HEK293 (cell line): Measurements from ENCODE around the gene ATP6V0A4.

Source experiments
- CTCF ChIA-PET: fragments of 350-600 bp; formaldehyde crosslinking; extraction: SDS; loops from one replicate; lab custom pipeline; 2021; ENCODE audit warnings: antibody characterized with exemption; lab: Yijun Ruan, JAX
- POLR2A ChIA-PET: fragments of 300-600 bp; formaldehyde crosslinking; extraction: SDS; loops from one replicate; lab custom pipeline; 2020; ENCODE audit warnings: antibody characterized with exemption, inconsistent platforms; lab: Yijun Ruan, JAX
- H3K27ac ChIP-seq: fragments of 200-500 bp; sonication (Bioruptor generic); 2 replicates; pipeline ENCODE4 v1.5.1; 2014; ENCODE audit warnings: low read depth, low read length, control low read depth, inconsistent platforms; ENCODE audit errors: extremely low read depth
- H3K36me3 ChIP-seq, 2 experiments: fragments of 200-500 bp in 1 of 2; sonication (Bioruptor generic) in 1 of 2; 1 replicate in 1 of 2; 2 replicates in 1 of 2; pipeline ENCODE4 v1.5.1; 2014 to 2017; ENCODE audit warnings: inconsistent platforms in 2 of 2, low read length in 2 of 2; ENCODE audit not compliant: control insufficient read depth in 2 of 2, insufficient read depth in 1 of 2
- H3K4me1 ChIP-seq: fragments of 200-500 bp; sonication (Bioruptor generic); 2 replicates; pipeline ENCODE4 v1.5.1; 2014; ENCODE audit warnings: mild to moderate bottlenecking, low read length, inconsistent platforms; ENCODE audit not compliant: control insufficient read depth, insufficient read depth
- H3K4me3 ChIP-seq: 2 replicates; pipeline ENCODE4 v1.5.1; 2011; ENCODE audit warnings: low read depth, mild to moderate bottlenecking, control low read depth, low read length, moderate library complexity
- H3K9me3 ChIP-seq: fragments of 200-500 bp; sonication (Bioruptor generic); 2 replicates; pipeline ENCODE4 v1.5.1; 2014; ENCODE audit warnings: low read depth, low read length, inconsistent platforms; ENCODE audit not compliant: control insufficient read depth, insufficient read depth
- BCL11A ChIP-seq: fragments of 450-650 bp; formaldehyde crosslinking; IDR thresholded peaks from 2 replicates; pipeline ENCODE4 v1.5.1; 2016; ENCODE audit warnings: low read depth, missing biosample characterization, missing genetic modification characterization
- IKZF3 ChIP-seq: fragments of 450-650 bp; IDR thresholded peaks from 2 replicates; pipeline ENCODE4 v1.5.0; 2018; ENCODE audit warnings: missing biosample characterization, mild to moderate bottlenecking, missing genetic modification characterization, moderate library complexity
- MEIS1 ChIP-seq: sonication (generic); formaldehyde crosslinking; IDR thresholded peaks from 2 replicates; pipeline ENCODE4 v1.8.1; 2022; ENCODE audit warnings: missing genetic modification reagents, mild to moderate bottlenecking, borderline replicate concordance
- PRDM1 ChIP-seq: fragments of 450-650 bp; formaldehyde crosslinking; IDR thresholded peaks from 2 replicates; pipeline ENCODE4; 2016; ENCODE audit warnings: missing biosample characterization, missing genetic modification characterization
- REST ChIP-seq: fragments of 450-650 bp; formaldehyde crosslinking; IDR thresholded peaks from 2 replicates; pipeline ENCODE4 v1.5.1; 2016; ENCODE audit warnings: missing biosample characterization, missing genetic modification characterization
- SP3 ChIP-seq: fragments of 450-650 bp; formaldehyde crosslinking; IDR thresholded peaks from 2 replicates; pipeline ENCODE4 v1.5.1; 2016; ENCODE audit warnings: missing biosample characterization, missing genetic modification characterization
- YY2 ChIP-seq: fragments of 450-650 bp; formaldehyde crosslinking; IDR thresholded peaks from 2 replicates; pipeline ENCODE4 v1.5.1; 2016; ENCODE audit warnings: missing biosample characterization, missing genetic modification characterization
- ZBTB1 ChIP-seq: fragments of 450-650 bp; formaldehyde crosslinking; IDR thresholded peaks from 2 replicates; pipeline ENCODE4 v1.5.1; 2016; ENCODE audit warnings: missing biosample characterization, missing genetic modification characterization
- ZBTB49 ChIP-seq: fragments of 450-650 bp; formaldehyde crosslinking; IDR thresholded peaks from 2 replicates; pipeline ENCODE4 v1.5.1; 2016; ENCODE audit warnings: missing biosample characterization, missing genetic modification characterization, low read depth
- ZNF121 ChIP-seq: fragments of 450-650 bp; formaldehyde crosslinking; IDR thresholded peaks from 2 replicates; pipeline ENCODE4 v1.5.1; 2016; ENCODE audit warnings: missing biosample characterization, missing genetic modification characterization
- ZNF16 ChIP-seq: fragments of 450-650 bp; formaldehyde crosslinking; IDR thresholded peaks from 2 replicates; pipeline ENCODE4 v1.5.1; 2016; ENCODE audit warnings: low read depth, missing biosample characterization, missing genetic modification characterization
- ZNF174 ChIP-seq: fragments of 450-650 bp; formaldehyde crosslinking; IDR thresholded peaks from 2 replicates; pipeline ENCODE4 v1.5.0; 2017; ENCODE audit warnings: missing biosample characterization, mild to moderate bottlenecking, missing genetic modification characterization
- ZNF214 ChIP-seq: fragments of 450-650 bp; formaldehyde crosslinking; IDR thresholded peaks from 2 replicates; pipeline ENCODE4 v1.5.1; 2017; ENCODE audit warnings: missing biosample characterization, mild to moderate bottlenecking, missing genetic modification characterization, borderline replicate concordance
- ZNF23 ChIP-seq: fragments of 450-650 bp; formaldehyde crosslinking; IDR thresholded peaks from 2 replicates; pipeline ENCODE4 v1.5.1; 2016; ENCODE audit warnings: missing biosample characterization, missing genetic modification characterization, borderline replicate concordance
- ZNF24 ChIP-seq: fragments of 450-650 bp; formaldehyde crosslinking; IDR thresholded peaks from 2 replicates; pipeline ENCODE4 v1.5.1; 2016; ENCODE audit warnings: missing biosample characterization, missing genetic modification characterization
- ZNF571 ChIP-seq: fragments of 450-650 bp; formaldehyde crosslinking; IDR thresholded peaks from 2 replicates; pipeline ENCODE4 v1.5.0; 2017; ENCODE audit warnings: missing biosample characterization, missing genetic modification characterization
- ZNF677 ChIP-seq: fragments of 450-650 bp; IDR thresholded peaks from 2 replicates; pipeline ENCODE4 v1.5.0; 2018; ENCODE audit warnings: missing biosample characterization, mild to moderate bottlenecking, missing genetic modification characterization, moderate library complexity
- ZNF747 ChIP-seq: fragments of 450-650 bp; formaldehyde crosslinking; IDR thresholded peaks from 2 replicates; pipeline ENCODE4 v1.5.1; 2016; ENCODE audit warnings: missing biosample characterization, missing genetic modification characterization
- ZSCAN4 ChIP-seq: fragments of 450-650 bp; formaldehyde crosslinking; IDR thresholded peaks from 2 replicates; pipeline ENCODE4 v1.5.1; 2017; ENCODE audit warnings: missing biosample characterization, missing genetic modification characterization

ATP6V0A4 gene

GRCh38 chr7:138749960-138750359 is 48.0 kb downstream of the ATP6V0A4 start (continued):
- TF ChIP-seq ZNF24 (tag by site-specific recombination) (no peak), ZNF121 (tag by site-specific recombination) (no peak), BCL11A (tag by site-specific recombination) (no peak)

- TF ChIP-seq ZBTB1 (tag by site-specific recombination) (no peak), ZNF24 (tag by site-specific recombination) (no peak), IKZF3 (tag by site-specific recombination) (no peak), ZNF16 (tag by site-specific recombination) (no peak), ZBTB49 (tag by site-specific recombination) (no peak), ZNF571 (tag by site-specific recombination) (no peak), MEIS1 (no peak), PRDM1 (tag by site-specific recombination) (no peak), ZNF677 (tag by site-specific recombination) (no peak), ZNF23 (tag by site-specific recombination) (no peak)
- ChIA-PET POLR2A (no interaction called here), CTCF (interaction anchor here (0.7 to 1.5 kb wide), 3 partner anchors 10 to 142 kb away, joined by 4 to 6 read pairs (median 4); no protein-coding TSS in a partner anchor)
- no peaks in the 10 kb centered on the region for H3K9me3 ChIP-seq
- H3K36me3 ChIP-seq = no peaks in the 10 kb centered on the region
- H3K4me1 ChIP-seq = no peaks in the 10 kb centered on the region
- no peak overlapping the region for H3K4me3 ChIP-seq
- no peak overlapping the region for H3K27ac ChIP-seq
These were observed 49.3 kb downstream of the ATP6V0A4 start for GRCh38 chr7:138748666-138749065.

GRCh38 chr7:138746073-138746472 is 51.9 kb downstream of the ATP6V0A4 start:
- Histone ChIP-seq H3K36me3 (no peaks in the 10 kb centered on the region), H3K4me1 (no peaks in the 10 kb centered on the region), H3K27ac (no peak overlapping the region)
- CTCF ChIA-PET = interaction anchor here (0.6 kb wide), 1 partner anchor 122 kb away, joined by 4 read pairs; no protein-coding TSS in a partner anchor
- TF ChIP-seq REST (tag by site-specific recombination) (no peak), ZSCAN4 (tag by site-specific recombination) (no peak), ZNF214 (tag by site-specific recombination) (no peak), YY2 (tag by site-specific recombination) (no peak), ZNF174 (tag by site-specific recombination) (no peak), SP3 (tag by site-specific recombination) (no peak), ZNF121 (tag by site-specific recombination) (no peak), ZNF747 (tag by site-specific recombination) (no peak)
- TF ChIP-seq, all 188 proteins: peak for 0
- no peak overlapping the region for H3K4me3 ChIP-seq
- POLR2A ChIA-PET = no interaction called here
- H3K9me3 ChIP-seq = no peaks in the 10 kb centered on the region
